Ectodermal cell (in vitro differentiated cells): Measurements from ENCODE around the gene KCNIP3.
"Not testable (repeated sequence)": the region's sequence is repeated elsewhere in the genome, so short reads cannot be mapped to it uniquely, and the experiment has no call there.

Source experiments
- H3K27ac ChIP-seq: 2 replicates; pipeline ENCODE4 v1.7.0; 2013; ENCODE audit warnings: mild to moderate bottlenecking, low read depth, low read length; ENCODE audit not compliant: insufficient read depth, poor library complexity, severe bottlenecking
- H3K27me3 ChIP-seq: 2 replicates; pipeline ENCODE4 v1.7.0; 2013; ENCODE audit warnings: mild to moderate bottlenecking, low read length; ENCODE audit not compliant: insufficient read depth, control insufficient read depth, poor library complexity, severe bottlenecking
- H3K36me3 ChIP-seq: one replicate; pipeline ENCODE4 v1.7.0; 2013; ENCODE audit warnings: low read length; ENCODE audit not compliant: control insufficient read depth, insufficient read depth
- H3K4me1 ChIP-seq: one replicate; pipeline ENCODE4 v1.7.0; 2013; ENCODE audit warnings: low read length; ENCODE audit not compliant: control insufficient read depth, insufficient read depth
- H3K4me3 ChIP-seq: 2 replicates; pipeline ENCODE4 v1.7.0; 2013; ENCODE audit warnings: low read depth, low read length, control low read depth; ENCODE audit not compliant: insufficient read depth
- H3K9me3 ChIP-seq: 2 replicates; pipeline ENCODE4 v1.7.0; 2013; ENCODE audit warnings: mild to moderate bottlenecking, low read length, moderate library complexity; ENCODE audit not compliant: control insufficient read depth
- WGBS, 2 experiments: methylation state at CpG; one replicate each; pipeline ENCODE4 v1.1.7; 2013; ENCODE audit warnings: missing lambda C conversion rate in 2 of 2; 5-methylcytosine and 5-hydroxymethylcytosine counted together

Gene KCNIP3

GRCh38 chr2:95376311-95377215 lies 79.4 kb downstream of the KCNIP3 start:
- Histone ChIP-seq H3K4me3 (no peak overlapping the region), H3K27me3 (no peaks in the 10 kb centered on the region), H3K27ac (no peak overlapping the region), H3K9me3 (no peaks in the 10 kb centered on the region), H3K4me1 (peaks cover 15% of the 10 kb centered on the region), H3K36me3 (no peaks in the 10 kb centered on the region)
- 93 to 95% methylated on average over 22 of the region's 22 CpGs for WGBS, 2 experiments

GRCh38 chr2:95377216-95378123 lies 80.3 kb downstream of the KCNIP3 start:
- no peaks in the 10 kb centered on the region for H3K36me3 ChIP-seq
- H3K27me3 ChIP-seq: no peaks in the 10 kb centered on the region
- 92 to 95% methylated on average over 17 of the region's 17 CpGs for WGBS, 2 experiments
- H3K9me3 ChIP-seq: no peaks in the 10 kb centered on the region
- H3K4me1 ChIP-seq: peaks cover 15% of the 10 kb centered on the region
- H3K4me3 ChIP-seq: no peak overlapping the region
- H3K27ac ChIP-seq: no peak overlapping the region

GRCh38 chr2:95378281-95378680 lies 81.1 kb downstream of the KCNIP3 start:
- H3K4me3 ChIP-seq, H3K27ac ChIP-seq, H3K36me3 ChIP-seq, H3K9me3 ChIP-seq, H3K27me3 ChIP-seq: not testable (repeated sequence)
- H3K4me1 ChIP-seq: peaks cover 15% of the 10 kb centered on the region
- WGBS, 2 experiments: 93 to 95% methylated on average over 7 of the region's 7 CpGs

- H3K27ac ChIP-seq: no peak overlapping the region
- H3K4me1 ChIP-seq: peaks cover 18% of the 10 kb centered on the region
- H3K9me3 ChIP-seq: no peaks in the 10 kb centered on the region
- H3K36me3 ChIP-seq: no peaks in the 10 kb centered on the region
- no peak overlapping the region for H3K4me3 ChIP-seq
- H3K27me3 ChIP-seq: no peaks in the 10 kb centered on the region
- WGBS, 2 experiments: 46 to 54% methylated on average over 8 of the region's 8 CpGs
These were observed 82.3 kb downstream of the KCNIP3 start for GRCh38 chr2:95379371-95379831.

GRCh38 chr2:95380280-95380679 lies 83.1 kb downstream of the KCNIP3 start:
- no peak overlapping the region for H3K27ac ChIP-seq
- H3K27me3 ChIP-seq: no peaks in the 10 kb centered on the region
- H3K4me1 ChIP-seq: peaks cover 24% of the 10 kb centered on the region
- no peak overlapping the region for H3K4me3 ChIP-seq
- WGBS, 2 experiments: 90 to 93% methylated on average over 5 of the region's 5 CpGs
- no peaks in the 10 kb centered on the region for H3K9me3 ChIP-seq
- H3K36me3 ChIP-seq: no peaks in the 10 kb centered on the region

- Histone ChIP-seq H3K36me3 (no peaks in the 10 kb centered on the region), H3K4me3 (no peak overlapping the region), H3K27me3 (no peaks in the 10 kb centered on the region), H3K27ac (no peak overlapping the region), H3K4me1 (peaks cover 22% of the 10 kb centered on the region), H3K9me3 (no peaks in the 10 kb centered on the region)
- 88 to 93% methylated on average over 5 of the region's 5 CpGs for WGBS, 2 experiments
These were observed 83.6 kb downstream of the KCNIP3 start for GRCh38 chr2:95380731-95381130.

GRCh38 chr2:95381212-95382191 lies 84.4 kb downstream of the KCNIP3 start:
- no peaks in the 10 kb centered on the region for H3K27me3 ChIP-seq
- H3K4me3 ChIP-seq: no peak overlapping the region
- no peaks in the 10 kb centered on the region for H3K36me3 ChIP-seq
- H3K27ac ChIP-seq: no peak overlapping the region
- H3K9me3 ChIP-seq: no peaks in the 10 kb centered on the region
- H3K4me1 ChIP-seq: peaks cover 20% of the 10 kb centered on the region
- 92% methylated on average over 22 of the region's 22 CpGs for WGBS, 2 experiments

- Histone ChIP-seq H3K4me1 (peaks cover 20% of the 10 kb centered on the region), H3K36me3 (no peaks in the 10 kb centered on the region), H3K9me3 (no peaks in the 10 kb centered on the region), H3K27ac (no peak overlapping the region), H3K27me3 (no peaks in the 10 kb centered on the region), H3K4me3 (no peak overlapping the region)
- WGBS, 2 experiments: 94 to 95% methylated on average over 20 of the region's 20 CpGs
These were observed 85.0 kb downstream of the KCNIP3 start for GRCh38 chr2:95382192-95382591.

- H3K27me3 ChIP-seq: no peaks in the 10 kb centered on the region
- no peaks in the 10 kb centered on the region for H3K9me3 ChIP-seq
- H3K27ac ChIP-seq: no peak overlapping the region
- H3K4me1 ChIP-seq: peaks cover 20% of the 10 kb centered on the region
- WGBS, 2 experiments: 93 to 95% methylated on average over 13 to 14 of the region's 14 CpGs
- no peak overlapping the region for H3K4me3 ChIP-seq
- no peaks in the 10 kb centered on the region for H3K36me3 ChIP-seq
These were observed 85.8 kb downstream of the KCNIP3 start for GRCh38 chr2:95382686-95383634.
